Hepatocyte (in vitro differentiated cells): Measurements from ENCODE around the gene HDGFL2.

Source experiments
- CTCF ChIP-seq: fragments of 200-600 bp; sonication (generic); IDR thresholded peaks from 2 replicates; pipeline ENCODE4 v1.5.1; 2016; ENCODE audit warnings: antibody characterized with exemption, mild to moderate bottlenecking; ENCODE audit not compliant: poor library complexity
- EZH2 ChIP-seq: fragments of 200-600 bp; sonication (generic); IDR thresholded peaks from 2 replicates; pipeline ENCODE4 v1.6.1; 2016; ENCODE audit warnings: antibody characterized with exemption, mild to moderate bottlenecking, borderline replicate concordance
- EZH2phosphoT487 ChIP-seq: fragments of 200-600 bp; sonication (generic); IDR thresholded peaks from one replicate; pipeline ENCODE4 v1.6.1; 2018; ENCODE audit warnings: antibody characterized with exemption, mild to moderate bottlenecking, low read depth, moderate library complexity; ENCODE audit not compliant: unreplicated experiment, severe bottlenecking

- TF ChIP-seq CTCF (no peak), EZH2phosphoT487 (no peak), EZH2 (no peak)
Measured at GRCh38 chr19:4457654-4458395, 14.3 kb upstream of the HDGFL2 start, which contains the start of gene UBXN6.
